ENCODE measurements around the gene MIB2.

Gene MIB2

GRCh38 chr1:1569341-1569740 lies 46.0 kb upstream of the MIB2 start:
- no peak for DNase-seq
- Histone ChIP-seq H3K4me3 (ENCODE audit: low read depth in 1 of 2, low read length in 2 of 2) (no peak overlapping the region), H2AFZ (ENCODE audit: low read depth, low read length) (no peak overlapping the region), H3K9me3 (ENCODE audit: insufficient read depth, low read length, severe bottlenecking) (no peaks in the 10 kb centered on the region), H3K9ac (ENCODE audit: low read depth, low read length) (no peak overlapping the region), H3K4me1 (ENCODE audit: insufficient read depth, low read length) (peaks cover 39% of the 10 kb centered on the region), H3K4me2 (ENCODE audit: insufficient read depth, low read length) (peak overlapping the region; percentile 22; the same call in 1 of the 2 replicates), H3K27ac (ENCODE audit: low read length) (no peak overlapping the region), H3K27me3 (ENCODE audit: insufficient read depth, low read length, poor library complexity) (no peaks in the 10 kb centered on the region), H3K36me3 (ENCODE audit: insufficient read depth, low read length) (peaks cover 62% of the 10 kb centered on the region), H4K20me1 (ENCODE audit: insufficient read depth, low read length) (peaks cover 73% of the 10 kb centered on the region), H3K79me2 (ENCODE audit: insufficient read depth, low read length) (peaks cover 99% of the 10 kb centered on the region)
- no peak for ATAC-seq (ENCODE audit: insufficient read depth, low read depth)
- TF ChIP-seq CTCF (IDR thresholded peaks at IDR 0.05; ENCODE audit: borderline replicate concordance, extremely low read depth, low read length, poor library complexity, severe bottlenecking) (no peak), EZH2 (IDR thresholded peaks at IDR 0.05; ENCODE audit: borderline replicate concordance, low read depth, low read length, severe bottlenecking) (no peak)

- peak; percentile 75 for DNase-seq
- peaks cover 31% of the 10 kb centered on the region for H4K20me1 ChIP-seq (ENCODE audit: insufficient read depth, low read length)
- peaks cover 49% of the 10 kb centered on the region for H3K4me1 ChIP-seq (ENCODE audit: insufficient read depth, low read length)
- H3K4me3 ChIP-seq (ENCODE audit: low read depth in 1 of 2, low read length in 2 of 2): peak overlapping the region; percentile 61 to 86
- H3K36me3 ChIP-seq (ENCODE audit: insufficient read depth, low read length): peaks cover 29% of the 10 kb centered on the region
- peak; percentile 47 for TF ChIP-seq CTCF (IDR thresholded peaks at IDR 0.05; ENCODE audit: borderline replicate concordance, extremely low read depth, low read length, poor library complexity, severe bottlenecking)
- no peak for TF ChIP-seq EZH2 (IDR thresholded peaks at IDR 0.05; ENCODE audit: borderline replicate concordance, low read depth, low read length, severe bottlenecking)
- H3K27ac ChIP-seq (ENCODE audit: low read length): peak overlapping the region; percentile 87
- H3K4me2 ChIP-seq (ENCODE audit: insufficient read depth, low read length): peak overlapping the region; percentile 95
- peaks cover 63% of the 10 kb centered on the region for H3K79me2 ChIP-seq (ENCODE audit: insufficient read depth, low read length)
- peak overlapping the region; percentile 90 for H2AFZ ChIP-seq (ENCODE audit: low read depth, low read length)
- H3K9ac ChIP-seq (ENCODE audit: low read depth, low read length): peak overlapping the region; percentile 100
- ATAC-seq (ENCODE audit: insufficient read depth, low read depth): peak; percentile 79
- no peaks in the 10 kb centered on the region for H3K9me3 ChIP-seq (ENCODE audit: insufficient read depth, low read length, severe bottlenecking)
- no peaks in the 10 kb centered on the region for H3K27me3 ChIP-seq (ENCODE audit: insufficient read depth, low read length, poor library complexity)
These were observed 41.2 kb upstream of the MIB2 start for GRCh38 chr1:1573843-1574720.

- Histone ChIP-seq H3K27ac (ENCODE audit: low read length) (peak within 1 kb of the TSS; percentile 87), H3K27me3 (ENCODE audit: insufficient read depth, low read length, poor library complexity) (no peaks in the 10 kb centered on the region), H3K9ac (ENCODE audit: low read depth, low read length) (peak within 1 kb of the TSS; percentile 100), H4K20me1 (ENCODE audit: insufficient read depth, low read length) (peaks cover 23% of the 10 kb centered on the region), H3K4me2 (ENCODE audit: insufficient read depth, low read length) (peak within 1 kb of the TSS; percentile 95), H2AFZ (ENCODE audit: low read depth, low read length) (peak within 1 kb of the TSS; percentile 90), H3K4me1 (ENCODE audit: insufficient read depth, low read length) (peaks cover 41% of the 10 kb centered on the region), H3K9me3 (ENCODE audit: insufficient read depth, low read length, severe bottlenecking) (no peaks in the 10 kb centered on the region), H3K79me2 (ENCODE audit: insufficient read depth, low read length) (peaks cover 54% of the 10 kb centered on the region), H3K36me3 (ENCODE audit: insufficient read depth, low read length) (peaks cover 20% of the 10 kb centered on the region), H3K4me3 (ENCODE audit: low read depth in 1 of 2, low read length in 2 of 2) (peak within 1 kb of the TSS; percentile 61 to 86)
- TF ChIP-seq EZH2 (IDR thresholded peaks at IDR 0.05; ENCODE audit: borderline replicate concordance, low read depth, low read length, severe bottlenecking): no peak
- DNase-seq (peak; percentile 91), ATAC-seq (ENCODE audit: insufficient read depth, low read depth) (peak; percentile 76)
These were observed 40.4 kb upstream of the MIB2 start, which contains the start of gene SSU72 for GRCh38 chr1:1574721-1575537. SSU72 (minus strand) TSS chr1:1574863; CDS start chr1:1574557, 306 bp downstream.

Measured in DND-41 (cell line).